HG02884 (cell line): ENCODE results near the gene RPS18.
"Not testable (repeated sequence)": the region's sequence is repeated elsewhere in the genome, so short reads cannot be mapped to it uniquely, and the experiment has no call there.

Experiments
- ATAC-seq: cut with Tn5 transposase; IDR thresholded peaks from one replicate; pipeline ENCODE4 v1.9.1; 2021; ENCODE audit warnings: mild to moderate bottlenecking, moderate library complexity; ENCODE audit not compliant: unreplicated experiment

RPS18 gene

DNA sequence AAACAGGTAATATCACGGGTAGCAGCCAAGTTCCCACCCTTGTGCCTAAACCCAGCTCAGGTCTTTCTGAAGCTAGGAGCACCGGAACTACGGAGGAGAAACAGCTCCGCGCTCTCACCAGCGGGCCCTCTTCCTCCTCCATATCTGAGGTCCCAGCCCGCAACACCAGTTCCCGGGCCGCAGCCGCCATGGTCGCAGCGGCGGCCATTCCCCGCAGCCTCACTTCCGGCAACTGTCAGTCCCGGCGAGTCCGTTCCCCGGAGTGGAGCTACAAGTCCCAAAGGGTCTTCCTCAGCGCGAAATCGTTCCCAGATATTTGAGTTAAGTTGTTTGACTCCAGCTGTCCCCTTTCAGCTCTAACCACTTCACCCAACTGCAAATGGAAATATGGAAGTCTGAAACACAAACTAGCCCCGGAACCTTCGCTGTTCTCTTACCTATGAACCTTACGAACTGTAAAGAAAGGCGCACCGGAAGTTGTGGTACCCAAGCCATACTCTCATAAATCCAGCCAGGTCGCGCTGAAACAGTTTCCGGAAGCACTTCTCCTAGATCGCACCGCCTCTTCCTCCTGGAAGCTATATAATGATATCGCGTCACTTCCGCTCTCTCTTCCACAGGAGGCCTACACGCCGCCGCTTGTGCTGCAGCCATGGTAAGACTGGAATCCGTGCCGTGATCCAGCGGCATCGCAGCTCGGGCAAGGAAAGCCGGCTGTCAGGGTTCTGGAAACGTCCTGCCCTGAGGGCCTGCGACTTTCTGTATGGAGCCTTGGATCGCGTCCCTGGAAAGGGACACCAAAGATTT, at the start of gene RPS18, which contains the start of gene VPS52:
TSS of gene RPS18 (plus strand) at position 608 of the 807 bp plus-strand sequence. CDS start at position 653, 45 bp downstream.
TSS of gene VPS52 (minus strand) at position 409 of the 807 bp plus-strand sequence. CDS start at position 208, 201 bp downstream.
- peak; percentile 79 for ATAC-seq

DNA sequence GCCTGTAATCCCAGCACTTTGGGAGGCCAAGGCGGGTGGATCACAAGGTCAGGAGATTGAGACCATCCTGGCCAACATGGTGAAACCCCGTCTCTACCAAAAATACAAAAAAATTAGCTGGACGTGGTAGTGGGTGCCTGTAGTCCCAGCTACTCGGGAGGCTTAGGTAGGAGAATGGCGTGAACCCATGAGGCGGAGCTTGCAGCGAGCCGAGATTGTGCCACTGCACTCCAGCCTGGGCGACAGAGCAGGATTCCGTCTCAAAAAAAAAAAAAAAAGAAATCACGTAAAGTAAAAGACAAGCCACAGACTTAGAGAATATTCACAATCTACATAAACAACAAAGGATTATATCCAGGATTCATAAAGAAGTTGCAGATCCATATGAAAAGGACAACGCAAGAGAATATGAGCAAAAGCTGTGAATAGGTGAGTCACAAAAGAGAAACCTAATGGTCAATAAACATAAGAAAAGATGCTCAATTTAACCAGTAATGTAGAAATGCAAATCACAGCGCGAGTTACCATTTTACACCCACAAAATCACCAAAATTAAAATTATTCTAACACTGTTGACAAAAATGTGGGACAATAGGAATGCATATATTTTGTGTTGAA, 45.3 kb upstream of the RPS18 start:
- ATAC-seq: not testable (repeated sequence)

DNA sequence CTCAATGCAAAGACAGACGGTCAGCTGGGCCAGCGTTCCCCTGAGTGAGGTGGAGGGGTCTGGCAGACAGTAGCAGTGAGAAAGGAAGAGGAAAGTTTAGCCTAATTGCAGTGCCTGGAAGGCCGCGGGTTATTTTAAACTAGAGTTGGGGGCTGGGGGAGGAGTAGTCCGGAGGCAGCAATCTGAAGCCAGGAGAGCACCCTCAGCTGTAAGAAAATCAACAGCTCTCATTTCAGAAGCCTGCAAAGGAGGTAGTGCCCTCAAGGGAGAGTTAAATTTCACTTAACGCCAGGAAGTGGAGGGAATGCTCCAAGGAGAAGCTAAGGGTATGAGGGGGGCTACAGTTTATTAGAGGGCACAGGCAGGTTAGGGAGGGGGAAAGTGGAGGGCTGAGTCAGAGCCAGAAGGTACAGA, 36.6 kb upstream of the RPS18 start:
- ATAC-seq: no peak

DNA sequence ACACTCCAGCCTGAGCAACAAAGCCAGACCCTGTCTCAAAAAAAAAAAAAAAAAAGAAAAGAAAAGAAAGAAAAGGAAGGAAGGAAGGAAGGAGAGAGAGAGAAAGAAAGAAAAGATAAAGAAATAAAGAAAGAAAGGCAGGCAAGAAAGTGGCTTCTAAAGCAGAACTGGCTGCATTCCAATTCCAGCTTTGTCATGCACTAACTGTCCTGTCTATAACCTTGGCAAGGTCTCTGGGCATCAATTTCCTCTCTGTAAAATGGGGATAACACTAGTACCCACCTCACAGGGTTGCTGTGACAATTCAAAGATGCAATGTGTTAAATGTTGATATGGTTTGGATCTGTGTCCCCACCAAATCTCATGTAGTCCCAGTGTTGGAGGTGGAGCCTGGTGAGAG, 35.5 kb upstream of the RPS18 start:
- no peak for ATAC-seq

DNA sequence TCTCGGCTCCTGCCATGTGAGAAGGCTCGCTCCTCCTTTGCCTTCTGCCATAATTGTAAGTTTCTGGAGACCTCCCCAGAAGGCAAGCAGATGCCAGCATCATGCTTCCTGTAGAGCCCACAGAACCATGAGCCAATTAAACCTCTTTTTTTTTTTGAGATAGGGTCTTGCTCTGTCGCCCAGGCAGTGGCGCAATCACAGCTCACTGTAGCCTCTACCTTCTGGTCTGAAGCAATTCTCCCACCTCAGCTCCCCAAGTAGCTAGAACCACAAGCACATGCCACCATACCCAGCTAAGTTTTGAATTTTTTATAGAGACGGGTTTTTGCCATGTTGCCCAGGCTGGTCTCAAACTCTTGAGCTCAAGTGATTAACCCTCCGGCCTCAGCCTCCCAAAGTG, 35.0 kb upstream of the RPS18 start:
- ATAC-seq: no peak

DNA sequence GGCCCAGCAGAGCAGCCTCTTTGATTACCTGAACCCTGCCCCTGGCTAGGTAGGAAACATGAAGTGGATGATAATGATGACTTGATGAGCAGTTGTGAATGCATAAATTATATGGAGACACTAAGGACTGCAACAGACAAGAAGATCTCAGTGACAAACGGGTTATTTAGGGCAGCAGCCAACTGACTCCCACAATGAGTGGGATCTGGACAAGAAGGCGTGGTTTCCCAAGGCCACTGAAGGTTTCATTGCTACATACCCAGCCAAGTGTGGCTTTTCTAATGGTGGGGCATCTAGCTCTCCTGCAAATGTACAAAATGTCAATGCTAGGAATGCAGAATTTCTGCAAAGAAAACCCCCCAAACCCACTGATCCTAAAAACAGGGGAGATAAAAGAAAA, 34.1 kb upstream of the RPS18 start:
- no peak for ATAC-seq

DNA sequence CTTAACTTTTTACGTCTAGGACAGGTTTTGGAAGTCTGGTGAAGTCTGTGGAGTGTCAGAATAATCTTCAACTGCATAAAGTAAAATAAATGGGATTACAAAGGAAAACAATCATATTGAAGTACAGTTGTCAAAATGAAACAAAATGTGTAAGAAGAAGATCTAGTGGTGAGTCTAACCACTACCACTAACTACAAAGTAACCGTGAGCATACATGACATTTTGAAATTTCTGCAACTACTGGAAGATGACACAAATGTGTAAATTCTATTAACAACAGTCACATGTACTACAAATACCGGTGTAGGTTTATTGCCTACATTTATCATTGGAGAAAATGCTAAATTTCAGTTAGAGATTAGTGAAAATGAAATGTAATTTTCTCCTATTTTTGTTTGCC, 29.9 kb upstream of the RPS18 start:
- ATAC-seq: no peak

DNA sequence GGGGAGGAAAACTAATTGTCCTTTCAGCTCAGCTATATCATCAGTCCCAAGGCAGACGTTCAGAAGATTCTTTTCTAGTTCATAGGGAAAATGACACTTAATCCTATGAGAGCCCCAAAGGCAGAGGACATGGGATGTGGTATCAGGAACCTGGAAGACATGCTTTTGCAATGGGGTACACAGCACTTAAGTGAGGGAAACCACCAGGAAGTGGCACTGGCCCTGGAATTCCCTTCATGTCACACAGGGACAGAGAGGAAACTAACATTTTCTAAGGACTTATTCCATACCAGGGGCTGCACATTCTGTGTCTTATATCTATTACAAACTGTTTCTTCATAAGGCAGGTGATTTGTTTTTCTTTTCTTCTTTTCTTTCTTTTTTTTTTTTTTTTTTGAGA, 28.4 kb upstream of the RPS18 start:
- ATAC-seq: no peak

DNA sequence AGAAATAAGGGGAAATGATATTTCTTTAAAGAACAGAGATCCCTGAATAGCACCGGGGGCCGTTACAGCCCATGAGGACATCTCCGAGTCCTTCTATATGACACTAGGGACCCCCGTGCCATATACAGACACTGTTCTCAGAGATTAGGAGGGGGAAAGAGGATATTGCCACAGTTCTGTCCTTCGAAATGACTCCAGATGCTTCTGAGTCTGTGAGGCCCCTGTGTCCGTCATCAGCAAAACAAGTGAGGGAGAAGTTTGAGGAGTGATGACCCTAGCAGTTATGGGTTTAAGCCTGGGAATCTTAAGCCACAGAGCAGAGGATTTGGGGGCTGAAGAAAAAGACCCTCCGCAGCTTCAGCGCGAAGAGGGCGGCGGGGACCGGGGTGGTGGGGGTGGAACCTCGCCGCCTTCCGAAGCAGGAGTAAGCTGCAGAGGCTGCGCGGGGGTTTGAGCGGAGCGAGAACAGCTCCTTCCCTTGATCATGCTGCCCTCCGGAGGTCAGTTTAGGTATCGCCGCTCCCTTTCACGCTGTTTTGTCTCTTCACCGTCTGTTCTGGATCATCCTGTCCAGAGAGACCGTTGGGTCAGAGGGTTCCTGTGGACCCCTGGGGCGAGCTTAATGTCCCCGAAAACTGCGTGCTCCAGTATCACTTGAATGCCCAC, 23.8 kb upstream of the RPS18 start:
- ATAC-seq: peak; percentile 31

DNA sequence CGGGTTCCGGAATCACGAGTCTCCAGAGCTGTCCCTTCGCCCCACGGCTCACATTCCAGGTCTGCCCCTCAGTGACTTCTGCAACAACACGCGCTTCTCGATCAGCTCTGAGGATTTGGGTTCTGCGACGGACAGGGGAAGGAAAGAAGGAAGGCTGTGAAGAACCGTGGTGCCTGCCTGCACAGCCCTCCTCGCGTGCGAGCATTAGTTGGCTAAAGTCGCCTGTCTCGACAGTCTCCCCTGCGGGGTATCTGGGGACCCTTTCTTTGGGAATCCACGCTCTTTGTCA, 23.3 kb upstream of the RPS18 start:
- peak; percentile 20 for ATAC-seq

DNA sequence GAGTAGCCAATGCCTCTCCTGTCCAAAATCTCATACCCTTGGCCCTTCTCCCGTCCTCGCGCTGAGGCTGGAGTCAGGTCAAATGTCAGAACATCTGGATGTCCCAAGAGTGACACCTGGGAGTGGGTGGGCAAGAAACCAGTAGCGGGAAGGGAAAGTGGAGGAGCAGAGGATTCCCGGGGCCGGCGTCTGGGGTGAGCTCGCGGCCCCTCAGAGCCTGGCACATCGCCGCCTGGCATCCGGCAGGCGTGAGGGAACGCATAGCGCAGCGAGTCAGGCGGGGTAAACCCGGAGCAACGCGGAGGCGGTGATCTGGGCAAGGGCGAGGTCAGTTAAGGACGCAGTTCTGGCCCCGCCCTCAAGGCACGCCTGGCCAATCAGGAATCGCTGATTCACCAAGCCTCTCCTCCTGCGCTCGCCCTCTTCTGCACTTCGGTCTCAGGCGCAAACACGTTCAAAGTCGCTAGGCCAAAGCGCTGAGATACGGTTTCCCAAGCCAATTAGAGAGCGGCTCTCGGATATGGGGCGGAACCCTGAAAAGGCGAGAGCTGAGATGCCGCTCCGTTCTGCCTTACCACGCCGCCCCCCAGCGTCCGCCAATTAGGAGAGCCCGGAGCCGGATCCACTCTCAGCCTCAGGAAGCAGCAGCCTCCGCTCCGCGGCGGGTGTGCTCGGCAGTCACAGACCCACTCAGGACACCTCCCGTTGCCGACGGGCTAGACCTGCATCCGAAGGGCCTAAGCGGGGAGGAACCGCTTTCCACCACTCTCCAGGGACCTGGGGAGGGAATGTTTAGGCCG, 22.7 kb upstream of the RPS18 start:
- ATAC-seq: peak; percentile 75

DNA sequence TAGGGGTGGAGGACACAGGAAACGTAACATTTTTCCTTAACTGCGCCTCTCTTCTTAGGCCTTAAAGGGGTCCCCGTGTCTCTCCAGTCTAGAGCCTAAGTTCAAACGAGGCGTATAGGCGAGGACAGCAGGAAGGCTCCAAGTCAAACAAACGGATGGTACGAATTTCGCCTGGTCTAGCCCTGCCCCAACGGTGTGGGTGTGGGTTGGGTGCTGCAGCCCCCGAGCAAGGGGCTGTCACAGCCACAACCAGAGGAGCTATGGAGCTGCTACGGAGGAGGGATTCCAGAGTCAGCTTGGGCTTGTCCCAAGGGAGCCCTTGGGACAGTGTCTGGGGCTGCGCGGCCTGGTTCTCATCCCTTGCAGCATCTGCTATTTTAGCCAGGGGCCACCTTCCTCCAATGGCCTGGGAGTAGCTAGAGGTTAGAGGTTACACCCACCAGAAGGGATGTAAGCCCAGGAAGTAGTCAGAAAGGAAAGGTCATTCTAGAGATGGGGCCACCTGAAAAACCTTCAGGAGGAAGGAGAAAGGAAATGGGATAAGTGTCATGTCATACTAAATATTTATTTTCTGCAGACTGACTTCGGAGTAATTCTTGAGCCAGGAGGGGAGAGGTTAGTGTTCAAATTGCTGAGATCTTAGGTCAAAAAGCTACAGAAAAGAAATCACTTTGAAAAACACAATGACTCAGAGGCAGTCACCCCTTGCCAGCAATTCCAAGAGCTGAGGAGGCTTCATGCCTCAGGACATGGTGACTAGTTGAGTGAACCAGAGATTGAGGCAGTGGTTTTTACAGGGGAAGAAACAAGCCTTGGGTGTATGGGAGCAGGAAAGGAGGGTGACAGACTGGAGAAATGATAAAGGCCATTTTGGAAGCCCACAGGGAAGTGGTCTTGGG, 21.9 kb upstream of the RPS18 start:
- no peak for ATAC-seq

DNA sequence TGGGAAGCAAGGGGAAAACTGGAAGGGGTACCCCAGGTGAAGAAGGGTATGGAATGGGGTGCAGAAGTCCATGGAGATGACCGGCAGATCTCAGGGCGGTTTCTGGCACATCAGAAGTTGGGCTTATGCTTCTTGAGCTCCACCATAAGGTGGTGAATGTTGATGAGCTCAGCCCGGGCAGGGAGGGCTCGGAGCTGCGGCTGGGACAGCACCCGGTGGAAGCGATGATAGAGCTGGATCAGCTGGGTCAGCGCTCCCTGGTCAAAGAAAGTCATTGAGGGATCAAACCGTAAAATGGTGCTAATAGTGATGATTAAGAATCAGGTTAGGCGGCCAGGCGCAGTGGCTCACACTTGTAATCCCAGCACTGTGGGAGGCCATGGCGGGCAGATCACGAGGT, 21.1 kb upstream of the RPS18 start:
- ATAC-seq: no peak

DNA sequence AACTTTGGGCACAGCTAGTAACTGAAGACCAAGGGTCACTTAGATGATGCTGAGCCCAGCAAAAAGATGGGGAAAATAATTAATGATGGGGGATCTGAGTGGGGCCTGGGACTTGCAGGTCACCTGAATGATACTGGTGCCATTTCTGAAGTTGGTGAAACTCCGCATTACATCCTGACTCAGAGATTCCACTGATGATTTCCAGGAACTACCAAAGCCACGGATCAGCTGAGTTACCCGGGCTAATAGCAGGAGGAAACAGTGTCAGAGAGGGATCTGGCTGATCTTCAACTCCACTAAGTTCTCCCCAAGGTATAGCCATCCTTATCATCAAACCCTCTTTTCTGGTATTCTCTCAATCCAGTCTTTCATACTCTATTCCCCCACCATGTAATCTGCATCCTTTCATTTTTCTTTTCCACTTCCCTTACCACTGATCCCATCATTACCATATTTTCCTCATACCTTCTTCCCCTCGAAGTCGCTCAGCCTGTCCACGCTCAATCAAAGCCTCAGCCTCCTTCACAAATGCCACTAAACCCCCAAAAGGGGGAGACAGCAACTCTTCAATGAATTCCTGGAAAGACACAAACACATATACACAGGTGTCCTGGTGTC, 20.4 kb upstream of the RPS18 start:
- no peak for ATAC-seq

DNA sequence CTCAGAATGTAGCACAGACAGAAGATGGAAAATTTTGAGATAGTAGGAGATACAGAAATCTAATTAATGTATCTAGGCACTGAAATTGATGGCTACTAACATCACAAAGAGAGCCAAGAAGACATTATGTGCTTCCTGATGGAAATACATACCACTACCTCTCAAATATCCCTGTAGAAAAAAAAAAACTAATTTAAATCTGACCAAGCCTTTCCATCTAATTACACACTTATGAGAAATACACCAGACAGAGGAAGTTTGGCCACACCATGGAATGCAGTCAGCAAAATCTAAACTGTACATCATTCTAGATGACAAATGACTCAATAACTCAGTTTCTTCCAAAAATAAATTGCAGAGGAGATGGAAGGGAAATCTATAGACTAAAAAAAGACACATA, 19.1 kb upstream of the RPS18 start:
- no peak for ATAC-seq

DNA sequence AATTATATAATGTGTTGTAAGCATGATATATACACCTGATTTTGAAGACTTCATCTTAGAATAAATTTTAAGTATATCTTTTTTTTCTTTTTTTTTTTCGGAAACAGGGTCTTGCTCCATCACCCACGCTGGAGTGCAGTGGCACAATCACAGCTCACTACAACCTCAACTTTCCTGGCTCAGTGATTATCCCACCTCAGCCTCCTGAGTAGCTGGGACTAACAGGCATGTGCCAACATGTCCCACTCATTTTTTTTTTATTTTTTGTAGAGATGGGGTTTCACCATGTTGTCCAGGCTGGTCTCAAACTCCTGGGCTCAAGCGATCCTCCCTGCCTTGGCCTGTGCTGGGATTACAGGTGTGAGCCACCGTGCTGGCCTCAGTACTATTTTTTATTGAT, 17.3 kb upstream of the RPS18 start:
- ATAC-seq: no peak

DNA sequence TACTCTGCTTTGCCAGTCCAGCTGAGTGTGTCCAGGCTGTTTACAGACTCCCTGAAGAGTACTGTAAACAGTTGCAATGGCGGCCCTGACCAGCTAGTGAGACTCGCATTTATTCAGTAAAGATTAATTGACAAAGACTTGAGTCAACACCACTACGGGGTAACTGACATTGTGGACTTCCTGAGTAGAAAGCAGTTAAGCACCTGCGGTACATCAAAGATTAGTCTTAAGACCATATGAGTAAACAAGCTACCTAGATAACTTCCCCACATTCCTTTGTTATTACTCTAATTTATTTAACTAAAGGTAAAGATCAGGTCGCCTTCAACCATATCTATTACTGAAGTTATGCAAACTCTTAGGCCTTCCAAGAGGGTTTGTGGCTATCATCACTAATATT, 12.8 kb upstream of the RPS18 start:
- ATAC-seq: no peak

DNA sequence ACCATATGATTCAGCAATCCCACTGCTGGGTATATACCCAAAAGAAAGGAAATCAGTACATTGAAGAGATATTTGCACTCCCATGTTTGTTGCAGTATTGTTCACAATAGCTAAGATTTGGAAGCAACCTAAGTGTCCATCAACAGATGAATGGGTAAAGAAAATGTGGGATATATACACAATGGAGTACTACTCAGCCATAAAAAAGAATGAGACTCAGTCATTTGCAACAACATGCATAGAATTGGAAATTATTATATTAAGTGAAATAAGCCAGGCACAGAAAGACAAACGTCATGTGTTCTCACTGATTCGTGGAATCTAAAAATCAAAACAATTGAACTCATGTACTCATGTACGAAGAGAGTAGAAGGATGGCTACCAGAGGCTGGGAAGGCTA, 9.4 kb upstream of the RPS18 start:
- ATAC-seq: not testable (repeated sequence)

DNA sequence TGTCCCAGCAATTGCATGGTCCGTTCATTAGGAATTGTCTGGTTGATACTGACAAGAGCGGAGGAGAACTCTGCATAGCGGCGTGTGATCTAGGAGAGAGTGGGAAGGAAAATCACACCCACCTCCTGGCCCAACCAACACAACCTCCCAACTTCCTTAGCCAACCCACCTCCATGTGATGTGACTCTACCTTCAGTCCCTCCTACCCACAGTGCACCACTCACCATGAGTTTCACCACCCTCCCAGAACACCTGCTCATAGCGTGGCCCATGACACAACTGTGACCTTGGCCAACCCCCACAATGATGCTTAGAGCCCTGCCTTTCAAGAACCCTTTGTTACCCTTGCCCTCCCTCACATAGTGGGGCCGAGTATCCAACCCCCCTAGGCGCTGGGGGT, 7.9 kb upstream of the RPS18 start:
- no peak for ATAC-seq

DNA sequence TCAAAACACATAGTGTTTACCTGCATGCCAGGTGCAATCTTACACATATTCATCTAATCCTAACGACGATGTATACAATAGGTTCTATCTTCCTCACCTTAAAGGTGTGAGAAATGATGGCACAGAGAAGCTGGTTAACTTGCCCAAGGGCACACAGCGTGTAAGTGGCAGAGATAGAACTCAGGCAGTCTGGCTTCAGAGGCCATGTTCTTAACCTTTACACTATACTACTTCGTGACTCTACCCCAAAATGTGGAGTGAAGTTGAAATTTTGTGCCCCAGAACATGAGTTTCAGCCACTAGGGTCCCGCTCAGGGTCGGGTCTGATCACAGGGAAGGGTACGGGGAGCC, 783 bp upstream of the RPS18 start:
- ATAC-seq: no peak
